Measurements from ENCODE around the gene SLC41A3.
A peak's percentile ranks its signal among the peaks of the same experiment; 100 is the strongest.
"Not testable (repeated sequence)": the region's sequence is repeated elsewhere in the genome, so short reads cannot be mapped to it uniquely, and the experiment has no call there.

SLC41A3 gene

GRCh38 chr3:126023390-126023789, 60.5 kb downstream of the SLC41A3 start:
- no peak for DNase-seq

GRCh38 chr3:126022741-126023359, 61.1 kb downstream of the SLC41A3 start:
- DNase-seq = no peak

GRCh38 chr3:126021702-126022101, 62.2 kb downstream of the SLC41A3 start:
- DNase-seq = no peak

- no peak for DNase-seq
Observed at GRCh38 chr3:126021224-126021623, 62.7 kb downstream of the SLC41A3 start.

GRCh38 chr3:126019683-126020082, 64.2 kb downstream of the SLC41A3 start:
- DNase-seq = no peak

- no peak for DNase-seq
Observed at GRCh38 chr3:126018995-126019394, 64.9 kb downstream of the SLC41A3 start.

GRCh38 chr3:126018545-126018944, 65.4 kb downstream of the SLC41A3 start:
- DNase-seq = no peak

- DNase-seq = no peak
Observed at GRCh38 chr3:126017362-126017761, 66.6 kb downstream of the SLC41A3 start.

- DNase-seq = no peak
Observed at GRCh38 chr3:126016616-126017015, 67.3 kb downstream of the SLC41A3 start.

GRCh38 chr3:126015075-126015474, 68.8 kb downstream of the SLC41A3 start:
- no peak for DNase-seq

GRCh38 chr3:126014252-126014651, 69.7 kb downstream of the SLC41A3 start:
- DNase-seq = no peak

GRCh38 chr3:126013751-126014156, 70.2 kb downstream of the SLC41A3 start:
- no peak for DNase-seq

GRCh38 chr3:126009181-126009580, 74.7 kb downstream of the SLC41A3 start:
- no peak for DNase-seq

GRCh38 chr3:126008219-126008618, 75.7 kb downstream of the SLC41A3 start:
- no peak for DNase-seq

- DNase-seq = no peak
Observed at GRCh38 chr3:126005951-126006350, 78.0 kb downstream of the SLC41A3 start.

GRCh38 chr3:126004692-126005091, 79.2 kb downstream of the SLC41A3 start:
- DNase-seq = no peak

GRCh38 chr3:126004217-126004616, 79.7 kb downstream of the SLC41A3 start:
- DNase-seq = no peak

- no peak for DNase-seq
Observed at GRCh38 chr3:126003447-126004190, 80.3 kb downstream of the SLC41A3 start.

- DNase-seq = no peak
Observed at GRCh38 chr3:126002189-126002588, 81.7 kb downstream of the SLC41A3 start.

- not testable (repeated sequence) for DNase-seq
Observed at GRCh38 chr3:125996751-125997150, 87.2 kb downstream of the SLC41A3 start.

- DNase-seq = peak; percentile 77
Observed at GRCh38 chr3:125990253-125990970, 93.5 kb downstream of the SLC41A3 start.

GRCh38 chr3:125984951-125985350, 99.0 kb downstream of the SLC41A3 start:
- DNase-seq = not testable (repeated sequence)

- DNase-seq = not testable (repeated sequence)
Observed at GRCh38 chr3:125977104-125977503, 106.8 kb downstream of the SLC41A3 start.

- not testable (repeated sequence) for DNase-seq
Observed at GRCh38 chr3:125976003-125976390, 107.9 kb downstream of the SLC41A3 start.
